A549 (cell line): ENCODE measurements around the gene MOBP. TPM values are rescaled to one million over a fixed set of nuclear protein-coding genes. Genes with fewer than 3 reads are reported as not detected.

Experiments used
- ATAC-seq, 2 experiments: fragments of 200-7000 bp in 1 of 2; fragments of >200 bp in 1 of 2; cut with Nextera tagmentation in 1 of 2; cut with Tn5 transposase in 1 of 2; 3 replicates each; pipeline versions ENCODE4 v1.8.0 to v1.9.1; 2018 to 2020; ENCODE audit warnings: mild to moderate bottlenecking in 1 of 2, moderate library complexity in 1 of 2
- CTCF ChIA-PET: fragments of 300-600 bp; sonication (Branson Sonifier 250); formaldehyde crosslinking; extraction: SDS; loops from one replicate; lab custom pipeline; 2021; ENCODE audit warnings: antibody characterized with exemption, inconsistent platforms; lab: Yijun Ruan, JAX
- POLR2A ChIA-PET: fragments of 350-600 bp; formaldehyde crosslinking; extraction: SDS; loops from one replicate; lab custom pipeline; 2021; ENCODE audit warnings: antibody characterized with exemption, inconsistent platforms; lab: Yijun Ruan, JAX
- DNase-seq, 2 experiments: peaks; one replicate each; pipeline versions ENCODE4 v3.0.0 to v3.0.0-alpha.2; 2011 to 2016; ENCODE audit warnings: low read depth in 1 of 2, low spot score in 1 of 2
- FAIRE-seq: peaks from 2 replicates; lab custom pipeline; 2011; peaks lifted over from hg19 to GRCh38; lab: Jason Lieb, UNC
- H3K27ac ChIP-seq, 2 experiments: fragments of >200 bp; sonication (Bioruptor Twin); formaldehyde crosslinking; 3 replicates each; pipeline ENCODE4 v1.5.1; 2016 to 2017
- H3K4me1 ChIP-seq: fragments of >200 bp; sonication (Bioruptor Twin); formaldehyde crosslinking; 3 replicates; pipeline ENCODE4 v1.6.1; 2016
- H3K4me2 ChIP-seq: fragments of >200 bp; sonication (Bioruptor Twin); formaldehyde crosslinking; 3 replicates; pipeline ENCODE4 v1.6.1; 2016
- H3K4me3 ChIP-seq: fragments of >200 bp; sonication (Bioruptor Twin); formaldehyde crosslinking; 3 replicates; pipeline ENCODE4 v1.5.1; 2016
- H3K9me3 ChIP-seq: fragments of >200 bp; sonication (Bioruptor Twin); formaldehyde crosslinking; 3 replicates; pipeline ENCODE4 v1.6.1; 2016
- ATOH8 ChIP-seq: fragments of 250-450 bp; sonication (Bioruptor Pico); IDR thresholded peaks from 2 replicates; pipeline ENCODE4 v1.5.0; 2020; ENCODE audit warnings: low read depth, mild to moderate bottlenecking, moderate library complexity
- BCL3 ChIP-seq: fragments of >200 bp; sonication (Bioruptor Twin); formaldehyde crosslinking; IDR thresholded peaks from 3 replicates; pipeline ENCODE4 v1.6.1; 2016
- CBX2 ChIP-seq: fragments of 200-600 bp; sonication (generic); IDR thresholded peaks from 2 replicates; pipeline ENCODE4 v1.6.1; 2016; ENCODE audit warnings: low read depth, mild to moderate bottlenecking, borderline replicate concordance
- CEBPB ChIP-seq, 2 experiments: fragments of >200 bp in 1 of 2; sonication (Bioruptor Twin) in 1 of 2; formaldehyde crosslinking in 1 of 2; IDR thresholded peaks; 2 replicates each; pipeline ENCODE4 v1.6.1; 2012 to 2016
- EHF ChIP-seq: fragments of 250-450 bp; sonication (Bioruptor Pico); IDR thresholded peaks from 2 replicates; pipeline ENCODE4 v1.5.0; 2020; ENCODE audit warnings: mild to moderate bottlenecking
- ELK1 ChIP-seq: fragments of 150-350 bp; IDR thresholded peaks from 2 replicates; pipeline ENCODE4 v1.6.1; 2014; ENCODE audit warnings: low read depth, mild to moderate bottlenecking, low read length
- EP300 ChIP-seq, 2 experiments: fragments of >200 bp; sonication (Bioruptor Twin); formaldehyde crosslinking; IDR thresholded peaks; 2 replicates in 1 of 2; 3 replicates in 1 of 2; pipeline ENCODE4 v1.6.1; 2016 to 2017
- ESRRA ChIP-seq: fragments of 150-350 bp; IDR thresholded peaks from 2 replicates; pipeline ENCODE4 v1.6.1; 2014; ENCODE audit warnings: mild to moderate bottlenecking, low read length, borderline replicate concordance
- FOSB ChIP-seq: fragments of 250-450 bp; sonication (Bioruptor Pico); IDR thresholded peaks from 2 replicates; pipeline ENCODE4 v1.5.0; 2020; ENCODE audit warnings: mild to moderate bottlenecking, moderate library complexity
- GATA3 ChIP-seq: IDR thresholded peaks from 2 replicates; pipeline ENCODE4 v1.6.1; 2012; ENCODE audit warnings: borderline replicate concordance
- HDAC2 ChIP-seq: fragments of 200-600 bp; sonication (generic); IDR thresholded peaks from 2 replicates; pipeline ENCODE4 v1.6.1; 2016
- HES2 ChIP-seq: fragments of >200 bp; sonication (Bioruptor Twin); formaldehyde crosslinking; IDR thresholded peaks from 2 replicates; pipeline ENCODE4 v1.6.1; 2016
- HEYL ChIP-seq: fragments of 250-450 bp; sonication (Bioruptor Pico); IDR thresholded peaks from 2 replicates; pipeline ENCODE4 v1.8.0; 2021; ENCODE audit warnings: mild to moderate bottlenecking, moderate library complexity
- HOXB13 ChIP-seq: fragments of 250-450 bp; sonication (Bioruptor Pico); IDR thresholded peaks from 2 replicates; pipeline ENCODE4 v1.5.0; 2020; ENCODE audit warnings: low read depth, mild to moderate bottlenecking, moderate library complexity
- JUN ChIP-seq, 2 experiments: fragments of >200 bp; sonication (Bioruptor Twin); formaldehyde crosslinking; IDR thresholded peaks; 2 replicates in 1 of 2; 3 replicates in 1 of 2; pipeline ENCODE4 v1.6.1; 2016 to 2017
- KDM1A ChIP-seq: fragments of 200-600 bp; sonication (generic); IDR thresholded peaks from 2 replicates; pipeline ENCODE4 v1.6.1; 2016; ENCODE audit warnings: low read depth, mild to moderate bottlenecking
- MAX ChIP-seq: IDR thresholded peaks from 2 replicates; pipeline ENCODE4 v1.6.1; 2012
- NPAS2 ChIP-seq: fragments of 250-450 bp; sonication (Bioruptor Pico); IDR thresholded peaks from 2 replicates; pipeline ENCODE4 v1.8.0; 2022; ENCODE audit warnings: mild to moderate bottlenecking, moderate library complexity, borderline replicate concordance
- NR3C1 ChIP-seq: fragments of >200 bp; sonication (Bioruptor Twin); formaldehyde crosslinking; IDR thresholded peaks from 3 replicates; pipeline ENCODE4 v1.6.1; 2017
- PHF8 ChIP-seq: fragments of 200-600 bp; sonication (generic); IDR thresholded peaks from 2 replicates; pipeline ENCODE4 v1.6.1; 2016; ENCODE audit warnings: low read depth, mild to moderate bottlenecking, antibody characterized with exemption, moderate library complexity, borderline replicate concordance
- POLR2AphosphoS2 ChIP-seq: conservative IDR thresholded peaks from 2 replicates; pipeline ENCODE4 v1.6.1; 2012; ENCODE audit warnings: low read length, improper control_type of control experiment, inconsistent platforms
- RARB ChIP-seq: fragments of 250-450 bp; sonication (Bioruptor Pico); IDR thresholded peaks from 2 replicates; pipeline ENCODE4 v1.8.0; 2021; ENCODE audit warnings: mild to moderate bottlenecking, moderate library complexity
- RCOR1 ChIP-seq: fragments of 150-350 bp; IDR thresholded peaks from 2 replicates; pipeline ENCODE4 v1.6.1; 2014; ENCODE audit warnings: antibody characterized with exemption, low read length, low read depth
- RFX5 ChIP-seq: fragments of 450-650 bp; IDR thresholded peaks from 2 replicates; pipeline ENCODE4 v1.7.1; 2014; ENCODE audit warnings: antibody characterized with exemption, mild to moderate bottlenecking, moderate library complexity
- RNF2 ChIP-seq: fragments of 200-600 bp; sonication (generic); IDR thresholded peaks from 2 replicates; pipeline ENCODE4 v1.6.1; 2016; ENCODE audit warnings: low read depth, mild to moderate bottlenecking, antibody characterized with exemption, moderate library complexity, borderline replicate concordance
- SMC3 ChIP-seq: fragments of >200 bp; sonication (Bioruptor Twin); formaldehyde crosslinking; IDR thresholded peaks from 3 replicates; pipeline ENCODE4 v1.6.1; 2018; ENCODE audit warnings: inconsistent platforms
- TFCP2L1 ChIP-seq: fragments of 250-450 bp; sonication (Bioruptor Pico); IDR thresholded peaks from 2 replicates; pipeline ENCODE4 v1.5.0; 2021; ENCODE audit warnings: mild to moderate bottlenecking
- ZC3H11A ChIP-seq: fragments of 450-650 bp; IDR thresholded peaks from 2 replicates; pipeline ENCODE4 v1.6.1; 2014; ENCODE audit warnings: antibody characterized with exemption, mild to moderate bottlenecking
- ZNF302 ChIP-seq: fragments of 250-450 bp; sonication (Bioruptor Pico); IDR thresholded peaks from 2 replicates; pipeline ENCODE4 v1.9.0; 2021; ENCODE audit warnings: inconsistent platforms, mild to moderate bottlenecking, moderate library complexity
- ZSCAN20 ChIP-seq: fragments of 250-450 bp; sonication (Bioruptor Pico); IDR thresholded peaks from 2 replicates; pipeline ENCODE4 v1.8.0; 2022; ENCODE audit warnings: mild to moderate bottlenecking, moderate library complexity
- WGBS: methylation state at CpG from one replicate; pipeline ENCODE4 v1.1.6; 2017; ENCODE audit errors: missing lambda C conversion rate; 5-methylcytosine and 5-hydroxymethylcytosine counted together
- polyA plus RNA-seq, 4 experiments: library from polyadenylated mRNA; depleted of rRNA in 3 of 4; stranded (reverse); fragments of >200 nt; fragmentation: RNase III in 1 of 4; extraction: RNeasy Plus Mini Kit Qiagen cat#74134 plus additional on column Dnase treatment in 1 of 4; gene quantifications; 2 replicates in 3 of 4; 3 replicates in 1 of 4; pipeline ENCODE4 v1.2.3, GENCODE V29; 2011 to 2017

Gene MOBP
- polyA plus RNA-seq, 2 of the 4 experiments (the other 2 are of a cell fraction): 0.10 TPM; not detected in 1

GRCh38 chr3:39473452-39474125 lies 6.1 kb downstream of the MOBP start:
- Histone ChIP-seq H3K4me2 (no peak overlapping the region), H3K4me1 (no peaks in the 10 kb centered on the region), H3K27ac (no peak overlapping the region), H3K4me3 (no peak overlapping the region), H3K9me3 (no peaks in the 10 kb centered on the region)
- 20% methylated on average over 4 of the region's 4 CpGs for WGBS
- ATAC-seq: no peak
- TF ChIP-seq ZC3H11A: no peak
- TF ChIP-seq KDM1A: no peak
- TF ChIP-seq RNF2: no peak
- TF ChIP-seq ESRRA: no peak
- no peak for TF ChIP-seq ZNF302
- no peak for TF ChIP-seq RCOR1
- no peak for TF ChIP-seq RFX5
- TF ChIP-seq PHF8: no peak
- no peak for TF ChIP-seq ZSCAN20 (CRISPR knock-in tag)
- TF ChIP-seq TFCP2L1: no peak
- ChIA-PET CTCF (interaction anchor here (1.2 kb wide), 1 partner anchor 25 kb away, joined by 6 read pairs; no protein-coding TSS in a partner anchor), POLR2A (no interaction called here)
- DNase-seq: no peak
- no peak for FAIRE-seq

GRCh38 chr3:39474126-39474515 lies 6.6 kb downstream of the MOBP start:
- ATAC-seq: no peak
- WGBS: 0% methylated on average over 4 of the region's 4 CpGs
- no peak for DNase-seq
- H3K4me2 ChIP-seq: no peak overlapping the region
- no peak for FAIRE-seq
- TF ChIP-seq HDAC2 (no peak), RFX5 (no peak), HEYL (no peak), ZNF302 (no peak), POLR2AphosphoS2 (no peak), BCL3 (no peak), ELK1 (no peak), EP300 (IDR thresholded peaks at IDR 0.05) (no peak), CEBPB (IDR thresholded peaks at IDR 0.05) (no peak), ATOH8 (CRISPR knock-in tag) (no peak), EHF (CRISPR knock-in tag) (no peak), SMC3 (no peak)
- no peaks in the 10 kb centered on the region for H3K9me3 ChIP-seq
- H3K4me1 ChIP-seq: no peaks in the 10 kb centered on the region
- POLR2A ChIA-PET: no interaction called here
- H3K4me3 ChIP-seq: no peak overlapping the region
- H3K27ac ChIP-seq: no peak overlapping the region
- CTCF ChIA-PET: interaction anchor here (1.2 kb wide), 1 partner anchor 24 kb away, joined by 6 read pairs; no protein-coding TSS in a partner anchor

GRCh38 chr3:39476783-39477182 lies 9.3 kb downstream of the MOBP start:
- ATAC-seq (no peak), DNase-seq (no peak), FAIRE-seq (no peak)
- ChIA-PET POLR2A (no interaction called here), CTCF (interaction anchor here (0.9 to 1.6 kb wide), 2 partner anchors 22 to 29 kb away, joined by 3 to 5 read pairs; no protein-coding TSS in a partner anchor)
- TF ChIP-seq CBX2 (no peak), JUN (IDR thresholded peaks at IDR 0.05) (no peak), GATA3 (no peak), HOXB13 (CRISPR knock-in tag) (no peak), RARB (CRISPR knock-in tag) (no peak), SMC3 (no peak), TFCP2L1 (no peak), HES2 (no peak), FOSB (CRISPR knock-in tag) (no peak), MAX (no peak), NR3C1 (no peak), NPAS2 (CRISPR knock-in tag) (no peak)
- Histone ChIP-seq H3K4me3 (no peak overlapping the region), H3K27ac (no peak overlapping the region), H3K4me2 (no peak overlapping the region), H3K4me1 (no peaks in the 10 kb centered on the region), H3K9me3 (no peaks in the 10 kb centered on the region)
